Endothelial cell of hepatic sinusoid (primary cell): ENCODE measurements around the gene GRK3.
"Not testable (repeated sequence)": the region's sequence is repeated elsewhere in the genome, so short reads cannot be mapped to it uniquely, and the experiment has no call there.

Source experiments
- in situ Hi-C: cut with HindIII; loops from 2 replicates; pipeline ENCODE4 v1.10.0; 2017; ENCODE audit warnings: low sequenced_read_pairs

The GRK3 gene

GRCh38 chr22:25570486-25570885, 6.0 kb downstream of the GRK3 start:
- in situ Hi-C loops, result loop anchor here (10.0 kb wide), 1 partner anchor 54 kb away; no protein-coding TSS in a partner anchor

GRCh38 chr22:25571969-25572707, 7.7 kb downstream of the GRK3 start:
- in situ Hi-C loops, result loop anchor here (10.0 kb wide), 1 partner anchor 53 kb away; no protein-coding TSS in a partner anchor

- in situ Hi-C loops, result loop anchor here (10.0 kb wide), 1 partner anchor 52 kb away; no protein-coding TSS in a partner anchor
Measured at GRCh38 chr22:25572708-25573171, 8.3 kb downstream of the GRK3 start.

GRCh38 chr22:25573841-25574240, 9.4 kb downstream of the GRK3 start:
- in situ Hi-C loops, result loop anchor here (10.0 kb wide), 1 partner anchor 51 kb away; no protein-coding TSS in a partner anchor

GRCh38 chr22:25574736-25575135, 10.3 kb downstream of the GRK3 start:
- in situ Hi-C loops, result loop anchor here (10.0 kb wide), 1 partner anchor 50 kb away; no protein-coding TSS in a partner anchor

GRCh38 chr22:25575674-25576392, 11.4 kb downstream of the GRK3 start:
- in situ Hi-C loops, result loop anchor here (10.0 kb wide), 1 partner anchor 49 kb away; no protein-coding TSS in a partner anchor

GRCh38 chr22:25581452-25581851, 17.0 kb downstream of the GRK3 start:
- in situ Hi-C loops, result not testable (repeated sequence)

GRCh38 chr22:25582946-25583345, 18.5 kb downstream of the GRK3 start:
- in situ Hi-C loops, result no loop called here

GRCh38 chr22:25584993-25585392, 20.5 kb downstream of the GRK3 start:
- in situ Hi-C loops, result not testable (repeated sequence)

GRCh38 chr22:25589664-25590063, 25.2 kb downstream of the GRK3 start:
- in situ Hi-C loops, result not testable (repeated sequence)

- in situ Hi-C loops, result not testable (repeated sequence)
Measured at GRCh38 chr22:25593323-25593722, 28.8 kb downstream of the GRK3 start.

GRCh38 chr22:25598609-25599008, 34.1 kb downstream of the GRK3 start:
- in situ Hi-C loops, result no loop called here

- in situ Hi-C loops, result no loop called here
Measured at GRCh38 chr22:25602445-25602844, 38.0 kb downstream of the GRK3 start.

- in situ Hi-C loops, result no loop called here
Measured at GRCh38 chr22:25602916-25603315, 38.4 kb downstream of the GRK3 start.

GRCh38 chr22:25605146-25605545, 40.7 kb downstream of the GRK3 start:
- in situ Hi-C loops, result not testable (repeated sequence)

GRCh38 chr22:25605565-25605964, 41.1 kb downstream of the GRK3 start:
- in situ Hi-C loops, result not testable (repeated sequence)

- in situ Hi-C loops, result not testable (repeated sequence)
Measured at GRCh38 chr22:25611284-25611683, 46.8 kb downstream of the GRK3 start.

GRCh38 chr22:25613131-25613530, 48.7 kb downstream of the GRK3 start:
- in situ Hi-C loops, result not testable (repeated sequence)

- in situ Hi-C loops, result not testable (repeated sequence)
Measured at GRCh38 chr22:25613558-25613957, 49.1 kb downstream of the GRK3 start.

- in situ Hi-C loops, result not testable (repeated sequence)
Measured at GRCh38 chr22:25614791-25615190, 50.3 kb downstream of the GRK3 start.

GRCh38 chr22:25621986-25622385, 57.5 kb downstream of the GRK3 start:
- in situ Hi-C loops, result loop anchor here (10.0 kb wide), 2 partner anchors 47 to 153 kb away; no protein-coding TSS in a partner anchor
